DND-41 (cell line): ENCODE results near the gene TBL1Y.

Source experiments
- CTCF ChIP-seq: IDR thresholded peaks from 2 replicates; pipeline ENCODE4 v1.5.1; 2012; ENCODE audit warnings: borderline replicate concordance, low read length, moderate library complexity, mild to moderate bottlenecking; ENCODE audit not compliant: poor library complexity, severe bottlenecking; ENCODE audit errors: extremely low read depth
- EZH2 ChIP-seq: IDR thresholded peaks from 3 replicates; pipeline ENCODE4 v1.6.1; 2012; ENCODE audit warnings: borderline replicate concordance, low read depth, mild to moderate bottlenecking, moderate library complexity, low read length, inconsistent platforms; ENCODE audit not compliant: severe bottlenecking

GRCh38 chrY:6972271-6972887 is 61.9 kb downstream of the TBL1Y start:
- TF ChIP-seq CTCF (no peak), EZH2 (no peak)
